Sigmoid colon (tissue), 7 donors: ENCODE results near the gene ZFHX3. TPM values are rescaled to one million over a fixed set of nuclear protein-coding genes. Genes with fewer than 3 reads are reported as not detected.

Experiments
- DNase-seq: peaks from one replicate; pipeline ENCODE4 v3.0.0-alpha.2; 2019
- H3K27ac ChIP-seq, 4 donors: fragments of 200-600 bp; sonication (generic); one replicate each; pipeline ENCODE4 v1.5.1; 2016 to 2019; ENCODE audit warnings: mild to moderate bottlenecking in 1 of 4
- H3K27me3 ChIP-seq, 3 donors: fragments of 200-600 bp; sonication (generic); one replicate each; pipeline ENCODE4 v1.5.1; 2019; ENCODE audit warnings: mild to moderate bottlenecking in 1 of 3
- H3K36me3 ChIP-seq, 4 donors: fragments of 200-600 bp; sonication (generic); one replicate each; pipeline ENCODE4 v1.5.1; 2016 to 2019
- H3K4me1 ChIP-seq, 4 donors: fragments of 200-600 bp; sonication (generic); one replicate each; pipeline ENCODE4 v1.5.1; 2017 to 2019
- H3K4me3 ChIP-seq, 4 donors: fragments of 200-600 bp; sonication (generic); one replicate each; pipeline ENCODE4 v1.5.1; 2017 to 2019; ENCODE audit warnings: mild to moderate bottlenecking in 2 of 4, moderate library complexity in 1 of 4
- H3K9me3 ChIP-seq, 4 donors: fragments of 200-600 bp in 3 of 4; sonication (generic) in 3 of 4; one replicate each; pipeline versions ENCODE4 v1.5.1 to v1.6.1; 2013 to 2019
- EP300 ChIP-seq, 4 donors: sonication (generic); formaldehyde crosslinking; IDR thresholded peaks; one replicate each; pipeline ENCODE4 v1.6.1; 2017; ENCODE audit warnings: antibody characterized with exemption in 4 of 4
- POLR2A ChIP-seq, 2 donors: fragments of 450-650 bp; IDR thresholded peaks; one replicate each; pipeline ENCODE4 v1.6.1; 2016; ENCODE audit warnings: antibody characterized with exemption in 2 of 2, mild to moderate bottlenecking in 2 of 2, moderate library complexity in 2 of 2
- POLR2AphosphoS5 ChIP-seq, 4 donors: sonication (generic); formaldehyde crosslinking; IDR thresholded peaks; one replicate each; pipeline ENCODE4 v1.6.1; 2017; ENCODE audit warnings: antibody characterized with exemption in 4 of 4
- WGBS, 2 donors: extraction: QIAGEN DNeasy Blood & Tissue Kit; methylation state at CpG; one replicate each; pipeline ENCODE4 v1.1.7; 2013; 5-methylcytosine and 5-hydroxymethylcytosine counted together
- intact Hi-C: fragments of 100-400 bp; cut with DNase I; formaldehyde crosslinking; loops from one replicate; pipeline ENCODE4 v1.15.1; 2023
- polyA plus RNA-seq, 3 donors: library from polyadenylated mRNA; stranded (reverse); fragments of 200-250 nt; gene quantifications; one replicate each; pipeline ENCODE4 v1.2.3, GENCODE V29; 2013
- total RNA-seq, 4 donors: library from RNA; depleted of rRNA; stranded (reverse); fragments of >200 nt; gene quantifications; one replicate each; pipeline ENCODE4 v1.1.0, GENCODE V29; 2016
- TF ChIP-seq, protein P1 (sequence below), 4 experiments: fragments of 450-650 bp in 3 of 4; fragments of 200-600 bp in 1 of 4; IDR thresholded peaks; one replicate each; pipeline ENCODE4 v1.5.1; 2016 to 2019; ENCODE audit warnings: antibody characterized with exemption in 4 of 4, mild to moderate bottlenecking in 3 of 4, moderate library complexity in 2 of 4
- donor health status: healthy with polysubstance abuse.
- donor health status: Bipolar disorder and iron deficiency.
- donor health status: healthy.

The ZFHX3 gene
- total and polyA plus RNA-seq, 7 donors = 0.69 to 38.8 (median 17.8) TPM

DNA sequence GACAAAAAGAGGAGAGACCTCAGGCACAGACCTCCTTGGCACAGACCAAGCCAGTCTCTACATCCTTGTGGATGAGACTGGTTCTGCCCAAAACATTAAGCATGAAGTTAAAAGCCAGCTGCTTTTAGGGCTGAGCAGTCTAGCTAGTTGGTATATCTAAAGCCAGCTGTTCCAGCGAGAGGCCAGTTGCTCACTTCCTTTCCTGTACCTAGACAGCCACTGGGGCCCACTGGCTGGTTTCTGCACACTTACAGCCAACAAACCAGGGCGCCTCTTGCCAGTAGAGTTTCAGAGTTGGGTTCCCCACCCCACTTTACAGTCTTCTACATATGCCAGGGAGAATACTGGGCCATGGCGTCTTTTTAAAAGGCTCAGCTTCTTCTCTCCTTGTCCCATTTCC, 242.4 kb downstream of the ZFHX3 start:
- Histone ChIP-seq H3K36me3 (peaks cover 0 to 25% (median under 1%) of the 10 kb centered on the region in 4 donors), H3K9me3 (no peaks in the 10 kb centered on the region), H3K4me3 (no peak overlapping the region), H3K4me1 (peaks cover 0 to 5% (median 0%) of the 10 kb centered on the region in 4 donors), H3K27me3 (no peaks in the 10 kb centered on the region), H3K27ac (no peak overlapping the region)
- intact Hi-C loops = no loop called here
- TF ChIP-seq EP300 (IDR thresholded peaks at IDR 0.05) (no peak), POLR2AphosphoS5 (IDR thresholded peaks at IDR 0.05) (no peak), POLR2A (IDR thresholded peaks at IDR 0.05) (no peak)
- TF ChIP-seq, protein P1, sequence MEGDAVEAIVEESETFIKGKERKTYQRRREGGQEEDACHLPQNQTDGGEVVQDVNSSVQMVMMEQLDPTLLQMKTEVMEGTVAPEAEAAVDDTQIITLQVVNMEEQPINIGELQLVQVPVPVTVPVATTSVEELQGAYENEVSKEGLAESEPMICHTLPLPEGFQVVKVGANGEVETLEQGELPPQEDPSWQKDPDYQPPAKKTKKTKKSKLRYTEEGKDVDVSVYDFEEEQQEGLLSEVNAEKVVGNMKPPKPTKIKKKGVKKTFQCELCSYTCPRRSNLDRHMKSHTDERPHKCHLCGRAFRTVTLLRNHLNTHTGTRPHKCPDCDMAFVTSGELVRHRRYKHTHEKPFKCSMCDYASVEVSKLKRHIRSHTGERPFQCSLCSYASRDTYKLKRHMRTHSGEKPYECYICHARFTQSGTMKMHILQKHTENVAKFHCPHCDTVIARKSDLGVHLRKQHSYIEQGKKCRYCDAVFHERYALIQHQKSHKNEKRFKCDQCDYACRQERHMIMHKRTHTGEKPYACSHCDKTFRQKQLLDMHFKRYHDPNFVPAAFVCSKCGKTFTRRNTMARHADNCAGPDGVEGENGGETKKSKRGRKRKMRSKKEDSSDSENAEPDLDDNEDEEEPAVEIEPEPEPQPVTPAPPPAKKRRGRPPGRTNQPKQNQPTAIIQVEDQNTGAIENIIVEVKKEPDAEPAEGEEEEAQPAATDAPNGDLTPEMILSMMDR (IDR thresholded peaks at IDR 0.05) = no peak
- WGBS, 2 donors = 92 to 96% methylated on average over 3 of the region's 3 CpGs
- no peak for DNase-seq

DNA sequence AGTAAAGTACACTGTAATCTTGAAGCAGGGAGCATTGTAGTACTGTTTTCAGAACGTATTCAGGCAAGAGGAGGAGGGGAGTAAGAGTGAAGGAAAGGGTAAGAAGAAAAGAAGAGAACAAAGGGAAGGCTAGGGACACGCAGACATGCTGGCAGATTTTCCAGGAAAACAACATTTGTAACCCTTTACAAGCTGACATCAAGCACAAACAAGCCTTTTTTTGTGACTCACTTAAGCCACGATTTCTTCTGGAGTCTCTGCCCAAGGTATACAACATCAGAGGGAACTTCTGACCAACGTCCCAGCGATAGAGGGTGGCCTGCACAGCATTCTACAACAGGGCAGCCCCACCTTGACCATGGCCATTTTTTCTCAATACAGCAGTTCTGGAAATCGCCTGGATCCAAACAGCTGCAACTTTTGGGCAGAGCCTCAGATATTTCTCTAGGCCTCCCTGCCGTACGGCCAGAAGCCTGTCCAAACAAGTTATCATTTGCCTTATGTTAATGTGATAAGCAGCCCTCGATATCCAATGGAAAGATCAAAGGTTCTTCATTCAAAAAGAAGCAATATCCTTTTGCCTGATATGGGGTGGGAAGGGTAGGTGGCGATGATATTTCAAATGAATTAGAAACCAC, 247.3 kb downstream of the ZFHX3 start:
- Histone ChIP-seq H3K4me3 (no peak overlapping the region), H3K27ac (no peak overlapping the region), H3K9me3 (no peaks in the 10 kb centered on the region), H3K4me1 (peaks cover 0 to 28% (median 22%) of the 10 kb centered on the region in 4 donors), H3K36me3 (peaks cover 0 to 40% (median 5%) of the 10 kb centered on the region in 4 donors), H3K27me3 (no peaks in the 10 kb centered on the region)
- no peak for DNase-seq
- no peak for TF ChIP-seq POLR2A (IDR thresholded peaks at IDR 0.05)
- WGBS, 2 donors = 77 to 82% methylated on average over 10 of the region's 10 CpGs
- intact Hi-C loops = no loop called here

DNA sequence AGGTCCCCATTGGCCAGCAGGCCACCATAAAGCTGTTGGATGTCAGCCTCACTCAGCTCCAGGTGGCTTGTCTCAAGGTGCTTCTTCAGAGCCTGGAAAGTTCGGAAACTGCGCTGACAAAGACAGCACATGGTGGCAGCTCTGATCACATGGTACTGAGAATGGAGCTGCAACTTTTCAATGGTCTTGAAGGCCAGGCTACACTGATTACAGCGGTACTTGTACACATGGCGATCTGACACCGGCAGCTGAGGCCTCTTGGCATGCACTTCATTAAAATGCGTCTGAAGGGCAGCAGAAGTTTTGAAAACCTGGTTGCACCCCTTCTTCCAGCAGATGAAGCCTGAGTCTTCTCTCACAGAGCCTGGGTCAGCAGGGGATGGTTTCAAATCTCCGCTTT, 249.7 kb downstream of the ZFHX3 start:
- WGBS, 2 donors = 94 to 96% methylated on average over 7 of the region's 7 CpGs
- peak; percentile 33 to 51 (median 44) for TF ChIP-seq POLR2AphosphoS5 (IDR thresholded peaks at IDR 0.05)
- TF ChIP-seq EP300 (IDR thresholded peaks at IDR 0.05) = no peak
- Histone ChIP-seq H3K27me3 (no peaks in the 10 kb centered on the region), H3K36me3 (peaks cover 0 to 62% (median 18%) of the 10 kb centered on the region in 4 donors), H3K9me3 (no peaks in the 10 kb centered on the region), H3K27ac (peak overlapping the region in 3 of 4 donors; percentile 63 to 78 (median 74)), H3K4me1 (peaks cover 0 to 28% (median 22%) of the 10 kb centered on the region in 4 donors), H3K4me3 (no peak overlapping the region)
- intact Hi-C loops = no loop called here
- no peak for DNase-seq

DNA sequence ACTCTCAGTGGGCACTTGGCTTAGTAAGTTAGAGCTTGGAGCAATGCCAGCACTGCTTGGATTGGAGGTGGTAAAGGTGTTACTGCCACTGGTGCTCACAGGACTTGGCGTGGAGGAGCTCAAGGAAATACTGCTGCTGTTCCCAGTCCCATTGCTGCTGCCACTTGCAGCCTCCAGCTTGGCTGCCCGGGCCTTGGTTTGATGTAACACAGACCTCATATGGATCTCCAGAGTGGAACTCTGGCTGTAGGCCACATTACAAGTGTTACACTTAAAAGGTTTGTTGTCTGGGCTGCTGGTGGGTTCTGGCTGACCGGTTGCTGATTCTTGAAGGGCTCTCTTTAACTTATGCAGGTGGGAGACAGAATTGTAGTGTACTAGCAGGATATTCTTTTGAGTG, 250.3 kb downstream of the ZFHX3 start:
- Histone ChIP-seq H3K9me3 (no peaks in the 10 kb centered on the region), H3K36me3 (peaks cover 0 to 68% (median 19%) of the 10 kb centered on the region in 4 donors), H3K4me3 (no peak overlapping the region), H3K27ac (peak overlapping the region in 3 of 4 donors; percentile 63 to 78 (median 74)), H3K4me1 (peaks cover 0 to 28% (median 22%) of the 10 kb centered on the region in 4 donors), H3K27me3 (no peaks in the 10 kb centered on the region)
- no peak for TF ChIP-seq POLR2A (IDR thresholded peaks at IDR 0.05)
- peak; percentile 68 to 91 (median 82) for TF ChIP-seq POLR2AphosphoS5 (IDR thresholded peaks at IDR 0.05)
- peak; percentile 85 for DNase-seq
- 82 to 84% methylated on average over 3 of the region's 3 CpGs for WGBS, 2 donors
- intact Hi-C loops = no loop called here

DNA sequence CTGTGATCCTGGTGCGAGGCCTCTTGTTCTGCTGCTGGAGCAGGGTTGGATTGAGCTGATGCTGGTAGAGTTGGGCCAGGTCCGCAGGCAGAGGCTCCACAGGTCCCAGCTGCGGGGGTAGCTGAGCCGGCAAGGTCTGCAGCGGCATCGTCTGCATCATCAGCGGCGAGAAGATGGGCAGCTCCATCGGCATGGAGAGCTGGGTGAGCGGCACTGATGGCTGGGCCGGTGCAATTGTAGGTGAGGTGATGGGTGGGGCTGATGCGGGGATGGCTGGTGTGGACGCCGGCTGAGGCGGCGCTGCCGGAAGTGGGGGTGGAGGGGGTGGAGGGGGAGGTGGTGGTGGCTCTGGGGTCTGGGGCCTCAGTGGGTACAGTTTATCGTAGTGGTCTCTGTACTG, 251.7 kb downstream of the ZFHX3 start:
- Histone ChIP-seq H3K27me3 (no peaks in the 10 kb centered on the region), H3K36me3 (peaks cover 0 to 77% (median 19%) of the 10 kb centered on the region in 4 donors), H3K4me3 (no peak overlapping the region), H3K4me1 (peaks cover 0 to 28% (median 22%) of the 10 kb centered on the region in 4 donors), H3K9me3 (no peaks in the 10 kb centered on the region), H3K27ac (no peak overlapping the region)
- 97 to 98% methylated on average over 18 of the region's 18 CpGs for WGBS, 2 donors
- intact Hi-C loops = no loop called here
- TF ChIP-seq POLR2AphosphoS5 (IDR thresholded peaks at IDR 0.05) (peak in 1 of 4 donors; percentile 5), EP300 (IDR thresholded peaks at IDR 0.05) (no peak), POLR2A (IDR thresholded peaks at IDR 0.05) (no peak)
- DNase-seq = no peak

DNA sequence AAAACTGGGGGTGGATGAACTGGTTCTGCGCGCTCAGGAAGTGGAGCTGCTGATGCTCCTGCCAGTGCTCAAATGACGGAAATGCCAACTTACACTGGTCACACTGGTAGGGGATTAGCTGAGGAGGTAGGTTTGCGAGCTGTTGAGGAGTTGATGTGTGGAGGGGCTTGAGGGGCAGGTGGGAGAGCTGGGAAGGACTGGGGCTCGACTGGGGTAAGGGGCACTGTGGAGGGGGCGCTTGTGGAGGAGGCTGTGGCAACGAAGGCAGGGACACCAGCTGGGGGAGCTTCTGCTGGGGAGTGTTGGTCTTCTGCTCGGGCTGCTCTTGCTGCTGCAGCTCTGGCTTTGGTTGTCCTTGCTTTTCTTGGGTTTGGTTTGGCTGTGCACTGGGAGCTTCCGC, 252.9 kb downstream of the ZFHX3 start:
- H3K27ac ChIP-seq = no peak overlapping the region
- peaks cover 0 to 83% (median 21%) of the 10 kb centered on the region in 4 donors for H3K36me3 ChIP-seq
- DNase-seq = no peak
- TF ChIP-seq POLR2AphosphoS5 (IDR thresholded peaks at IDR 0.05) = no peak
- TF ChIP-seq, protein P1 (IDR thresholded peaks at IDR 0.05) = no peak
- TF ChIP-seq POLR2A (IDR thresholded peaks at IDR 0.05) = no peak
- no peak for TF ChIP-seq EP300 (IDR thresholded peaks at IDR 0.05)
- no peak overlapping the region for H3K4me3 ChIP-seq
- intact Hi-C loops = no loop called here
- no peaks in the 10 kb centered on the region for H3K27me3 ChIP-seq
- 95% methylated on average over 9 of the region's 9 CpGs for WGBS, 2 donors
- H3K9me3 ChIP-seq = no peaks in the 10 kb centered on the region
- H3K4me1 ChIP-seq = peaks cover 0 to 24% (median 20%) of the 10 kb centered on the region in 4 donors
